DMS53 treated with DMSO at 0.1 percent for 48 hours (cell line): ENCODE data around the gene RAP1GAP.

Experiments used
- DNase-seq: peaks from one replicate; lab custom pipeline; 2025; ENCODE audit not compliant: unreplicated experiment; lab: John Stamatoyannopoulos, UW

The RAP1GAP gene

DNA sequence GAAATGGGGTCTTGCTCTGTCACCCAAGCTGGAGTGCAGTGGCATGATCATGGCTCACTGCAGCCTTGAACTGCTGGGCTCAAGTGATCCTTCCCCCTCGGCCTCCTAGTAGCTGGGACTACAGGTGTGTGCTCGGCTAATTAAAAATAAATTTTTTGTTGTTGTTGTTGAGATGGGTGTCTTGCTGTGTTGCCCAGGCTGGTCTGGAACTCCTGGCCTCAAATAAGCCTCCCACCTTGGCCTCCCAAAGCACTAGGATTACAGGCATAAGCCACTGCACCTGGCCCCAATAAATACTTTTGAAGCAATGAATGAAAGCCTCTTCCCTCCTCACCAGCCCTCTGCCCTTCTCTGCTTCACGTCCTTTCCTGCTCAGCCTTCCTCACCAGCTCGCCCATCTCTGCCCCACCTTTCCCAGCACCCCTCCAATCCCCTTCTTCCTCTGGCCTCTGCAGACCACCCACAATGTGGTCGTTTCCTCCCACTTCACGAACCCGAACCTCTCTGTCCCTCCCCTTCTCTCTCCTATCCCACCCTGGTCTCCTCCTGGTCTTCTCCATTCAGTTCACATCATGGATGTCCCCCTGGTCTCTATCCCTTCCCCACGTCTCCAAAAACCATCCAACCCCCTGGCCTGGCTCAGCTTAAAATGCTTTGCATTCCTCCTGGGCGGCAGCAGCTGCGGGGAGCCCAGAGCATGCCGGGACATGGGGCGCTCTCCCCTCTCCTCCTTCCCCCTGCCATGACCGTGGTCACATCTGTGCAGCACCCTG is 38.4 kb downstream of the RAP1GAP start:
- DNase-seq: no peak

DNA sequence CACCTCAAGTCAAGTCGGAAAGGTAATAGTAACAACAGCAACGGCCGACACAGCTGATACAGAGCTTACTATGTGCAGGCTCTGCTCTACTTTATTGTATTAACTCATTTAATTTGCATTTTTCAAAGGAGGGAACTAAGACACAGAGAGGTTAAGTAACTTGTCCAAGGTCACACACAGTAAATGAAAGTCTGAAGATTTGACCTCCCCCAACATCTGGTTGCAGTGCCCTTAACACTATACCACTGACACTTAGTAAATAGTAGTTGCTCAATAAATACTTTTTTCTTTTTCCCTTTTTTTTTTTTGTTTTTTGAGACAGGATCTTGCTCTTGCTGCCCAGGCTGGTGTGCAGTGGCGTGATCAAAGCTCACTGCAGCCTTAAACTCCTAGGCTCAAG is 39.2 kb downstream of the RAP1GAP start:
- DNase-seq: no peak

DNA sequence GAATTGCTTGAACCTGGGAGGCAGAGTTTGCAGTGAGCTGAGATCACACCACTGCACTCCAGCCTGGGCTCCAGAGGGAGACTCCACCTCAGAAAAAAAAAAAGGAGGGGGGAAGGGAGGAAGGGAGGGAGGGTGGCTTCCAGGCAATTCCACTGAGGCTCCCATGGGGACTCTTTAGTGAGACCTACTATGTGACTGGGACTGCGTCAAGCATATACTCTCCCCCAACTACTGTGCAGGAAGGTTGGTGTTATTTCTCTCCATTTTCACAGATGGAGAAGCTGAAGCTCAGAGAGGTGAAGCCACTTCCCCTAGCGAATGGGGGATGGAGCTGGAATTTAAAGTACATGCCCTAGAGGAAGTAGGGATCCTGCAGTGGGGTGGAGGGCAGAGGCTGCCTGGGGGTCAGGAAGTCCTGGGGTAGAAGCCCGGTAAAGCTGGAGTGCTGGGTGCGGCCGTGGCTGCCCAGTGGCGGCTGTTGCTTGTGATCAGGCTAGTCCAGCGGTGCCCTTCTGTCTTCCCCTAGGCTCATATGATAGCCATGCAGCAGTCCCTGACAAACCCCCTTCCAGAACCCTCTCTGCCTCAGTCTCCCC is 40.3 kb downstream of the RAP1GAP start:
- no peak for DNase-seq

DNA sequence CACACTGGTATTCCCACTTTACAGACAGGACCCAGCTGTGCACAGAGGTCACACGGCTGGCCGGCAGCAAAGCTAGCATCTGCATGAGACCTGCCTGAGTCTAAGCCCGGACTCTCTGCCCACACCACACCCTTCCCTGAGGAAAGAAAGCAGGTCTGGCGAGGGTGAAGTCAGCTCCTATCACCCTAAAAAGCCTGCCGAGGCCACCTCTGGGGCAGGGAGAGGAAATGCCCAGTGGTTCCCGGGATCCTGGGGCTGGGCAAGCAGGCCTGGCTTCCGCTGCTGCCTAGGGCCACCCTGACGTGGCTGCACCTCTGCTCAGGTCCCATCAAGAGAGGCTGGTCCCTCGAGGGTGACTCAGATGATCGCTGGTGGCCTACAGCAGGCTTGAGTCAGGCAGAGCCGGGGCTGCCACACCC is 42.2 kb downstream of the RAP1GAP start:
- no peak for DNase-seq

DNA sequence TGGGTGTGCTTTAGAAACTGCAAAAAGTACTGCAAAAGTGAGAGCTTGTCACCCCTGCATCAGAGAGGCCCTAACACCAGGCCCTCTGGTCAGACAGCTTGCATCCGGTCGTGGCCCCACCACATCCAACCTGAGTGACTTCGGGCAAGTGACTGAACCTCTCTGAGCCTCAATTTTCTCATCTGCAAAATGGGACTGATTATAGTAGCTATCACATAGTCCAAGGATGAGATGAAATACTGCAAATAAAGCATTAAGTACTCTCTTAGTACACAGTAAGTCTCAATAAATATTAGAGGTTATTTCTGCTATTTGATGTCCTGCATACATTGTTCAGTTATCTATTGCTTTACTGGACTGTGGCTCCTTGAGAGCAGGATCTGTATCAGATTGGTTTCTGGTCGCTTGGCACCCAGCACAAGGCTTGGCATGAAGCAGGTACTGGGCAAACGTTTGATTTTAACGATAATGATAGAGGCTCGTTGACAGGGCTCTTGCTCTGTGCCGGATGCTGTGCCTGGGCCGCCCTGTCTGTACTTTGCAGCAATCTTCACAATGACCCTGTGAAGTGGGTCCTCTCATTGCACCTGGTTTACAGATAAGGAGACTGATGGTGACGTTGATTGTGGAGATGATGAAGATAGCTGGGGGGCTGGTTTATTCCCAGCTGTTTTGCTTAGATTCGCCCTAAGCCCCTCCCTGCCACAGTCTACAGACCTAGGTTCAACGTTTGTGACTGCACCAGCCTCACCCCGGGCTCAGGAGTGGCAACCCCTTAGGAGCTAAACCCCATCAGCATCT is 43.6 kb downstream of the RAP1GAP start:
- no peak for DNase-seq

DNA sequence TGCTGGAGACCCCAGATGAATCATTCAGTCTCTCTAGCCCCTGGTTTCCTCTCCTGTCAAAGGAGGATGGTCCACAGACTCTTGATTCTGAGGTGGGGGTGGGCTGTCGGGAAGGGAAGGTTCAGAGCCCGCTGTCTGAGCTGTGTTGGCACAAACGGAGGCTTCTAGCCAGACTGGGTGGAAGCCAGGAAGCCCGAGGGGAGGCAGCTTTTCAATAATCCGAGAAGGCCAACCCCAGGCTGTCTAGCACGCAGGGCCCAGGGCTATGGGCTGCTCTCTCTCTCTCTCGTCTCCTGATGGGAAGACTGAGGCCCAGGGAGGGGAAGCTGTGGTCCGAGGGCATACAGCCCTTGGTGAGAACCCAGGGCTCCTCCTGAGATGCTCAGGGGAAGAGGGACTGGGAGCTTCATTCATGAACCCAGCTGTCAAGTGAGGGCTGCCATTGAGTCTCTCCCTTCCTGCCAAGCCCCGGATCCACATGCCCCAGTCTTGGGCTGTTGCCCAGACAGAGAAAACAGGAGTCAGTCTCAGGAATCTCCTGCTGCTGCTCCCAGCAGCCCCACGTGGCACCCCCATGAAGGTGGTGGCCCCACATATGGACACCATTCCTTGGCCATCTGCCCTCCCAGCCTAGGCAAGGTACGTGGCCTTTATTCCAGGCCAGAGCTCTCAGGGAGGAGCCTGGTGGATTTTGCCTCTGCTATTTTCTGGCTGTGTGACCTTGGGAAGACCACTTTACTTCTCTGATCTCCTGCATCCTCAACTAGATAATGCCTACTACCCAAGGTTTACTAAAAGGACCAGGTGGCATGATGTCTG is 44.4 kb downstream of the RAP1GAP start:
- DNase-seq: no peak

DNA sequence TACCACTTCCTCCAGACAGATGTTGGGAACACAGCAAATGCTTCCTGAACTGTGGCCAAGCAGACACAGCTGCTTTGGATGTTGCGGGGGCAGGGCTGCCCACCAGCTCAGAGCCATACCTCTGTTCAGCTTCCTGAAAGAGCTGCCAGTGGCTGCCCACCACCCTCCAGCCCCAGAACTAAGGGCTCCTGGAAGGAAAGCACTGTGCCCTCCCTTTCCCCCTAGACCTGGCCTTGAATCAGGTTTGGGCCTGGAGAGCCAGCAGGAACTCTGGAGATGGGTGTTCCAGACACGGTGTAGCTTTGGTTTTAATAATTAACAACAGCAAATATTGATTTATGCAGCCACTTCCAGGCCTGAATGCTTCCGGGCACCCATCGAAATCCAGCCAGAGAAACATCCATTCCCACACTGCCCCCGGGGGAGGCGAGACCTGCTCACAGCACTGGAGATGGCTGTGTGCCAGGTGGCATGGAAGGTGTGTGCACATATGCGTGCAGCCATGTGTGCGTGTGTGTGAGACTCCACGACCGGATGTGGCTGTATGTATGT is 45.7 kb downstream of the RAP1GAP start:
- peak; percentile 94 for DNase-seq

DNA sequence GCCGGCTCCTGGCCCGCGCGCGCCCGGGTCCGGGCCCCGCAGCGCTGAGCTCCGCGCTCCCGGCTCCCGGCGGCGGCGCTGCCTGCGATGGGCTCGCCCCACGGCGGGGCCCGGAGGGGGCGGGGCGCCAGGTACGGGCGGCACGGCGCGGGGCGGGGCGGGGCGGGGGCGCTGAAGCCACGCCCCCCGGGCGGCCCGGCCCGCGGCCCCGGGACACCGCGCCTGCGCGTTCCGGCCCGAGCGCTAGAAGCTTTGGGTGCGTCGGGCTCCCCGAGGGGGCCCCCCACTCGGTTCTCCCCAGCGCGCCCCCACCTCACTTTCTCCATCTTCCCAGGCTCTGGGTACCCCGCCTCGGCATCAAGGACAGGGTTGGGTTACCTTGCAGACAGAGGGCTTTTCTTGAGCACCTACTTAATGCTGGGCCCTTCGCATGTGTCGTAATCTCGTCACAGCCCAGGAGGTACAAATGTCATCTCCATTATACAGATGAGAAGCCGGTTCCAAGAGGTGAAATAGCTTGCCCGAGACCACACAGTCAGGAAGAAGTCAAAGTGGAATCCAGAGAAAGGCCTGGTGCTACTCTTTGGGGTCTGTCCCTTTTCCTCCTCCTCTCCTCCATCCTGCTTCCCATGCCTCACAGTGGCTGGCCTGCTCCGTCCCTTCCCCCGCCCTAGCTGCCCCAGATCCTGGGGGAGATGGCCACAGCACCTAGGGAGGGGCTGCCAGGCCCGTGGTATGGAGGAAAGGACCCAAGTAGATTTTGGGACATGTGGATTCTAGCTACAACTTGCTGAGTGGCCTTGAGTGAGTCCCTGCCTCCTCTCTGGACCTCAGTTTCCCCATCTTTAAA is 46.5 kb downstream of the RAP1GAP start:
- DNase-seq: peak; percentile 19

DNA sequence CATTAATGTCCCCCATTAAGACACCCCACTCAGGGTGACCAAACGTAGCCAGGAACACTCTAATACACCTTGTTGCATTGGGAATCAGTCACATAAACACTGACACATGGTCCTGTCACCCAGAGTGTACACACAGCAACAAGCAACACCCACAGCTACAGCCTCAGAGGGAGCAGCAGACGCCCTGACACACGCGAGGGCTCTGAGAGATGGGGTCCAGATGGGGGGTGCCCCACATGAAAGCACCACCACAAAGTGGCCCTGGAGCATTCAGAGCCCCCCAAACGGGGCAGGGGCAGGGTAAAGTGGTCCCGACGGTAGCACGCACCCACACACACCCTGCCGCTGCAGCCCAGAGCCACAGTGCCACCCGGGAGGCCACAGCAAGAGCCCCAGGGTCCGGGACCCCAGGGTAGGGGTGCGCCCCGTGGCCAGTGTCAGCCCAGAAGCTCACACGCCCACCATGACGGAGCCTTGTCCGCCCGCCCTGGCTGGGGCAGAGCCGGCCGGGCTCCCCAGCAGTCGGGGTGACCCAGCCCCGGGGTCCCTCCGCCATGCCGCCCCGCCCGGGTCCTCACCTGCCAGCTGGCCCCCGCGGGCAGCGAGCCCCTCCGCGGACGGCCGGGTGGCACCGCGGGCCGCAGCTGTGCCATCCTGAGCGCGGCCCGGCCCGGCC is 47.3 kb downstream of the RAP1GAP start:
- no peak for DNase-seq

DNA sequence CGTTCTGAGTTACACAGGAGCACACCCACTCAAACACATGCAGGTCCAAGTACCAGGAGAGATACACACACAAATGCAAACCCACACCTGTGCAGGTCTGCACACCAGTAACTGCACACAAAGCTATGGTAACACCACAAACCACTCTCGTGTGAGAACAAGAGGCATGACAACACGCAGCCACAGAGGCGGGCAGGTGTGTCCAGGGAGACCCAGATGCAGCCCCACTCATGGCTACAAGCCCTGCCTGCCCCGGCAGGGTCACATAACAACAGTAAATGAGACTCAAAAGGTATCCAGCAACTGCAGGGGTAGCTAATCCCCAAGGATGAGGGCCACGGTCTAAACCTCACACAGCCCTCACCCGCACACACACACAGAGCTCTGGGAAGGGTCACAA is 48.1 kb downstream of the RAP1GAP start:
- no peak for DNase-seq

DNA sequence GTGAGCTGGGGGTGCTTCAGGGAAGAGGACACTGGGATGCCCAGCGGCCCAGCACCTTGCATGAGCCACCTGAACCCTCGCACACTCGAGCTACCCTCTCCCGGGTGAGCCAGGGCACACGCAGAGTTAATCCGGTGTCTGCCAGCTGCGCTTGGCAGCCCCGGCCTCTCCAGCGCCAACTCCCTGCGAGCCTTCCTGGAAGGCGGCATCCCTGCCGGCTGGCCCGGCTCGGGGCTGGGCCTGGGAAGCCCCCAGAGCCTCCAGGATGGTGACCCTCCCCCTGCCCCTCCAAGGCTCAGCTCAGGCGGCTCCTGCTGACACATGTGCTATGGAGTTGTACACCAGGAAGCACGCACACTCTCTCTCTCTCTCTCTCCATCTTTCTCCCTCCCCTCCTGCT is 48.7 kb downstream of the RAP1GAP start:
- DNase-seq: no peak

DNA sequence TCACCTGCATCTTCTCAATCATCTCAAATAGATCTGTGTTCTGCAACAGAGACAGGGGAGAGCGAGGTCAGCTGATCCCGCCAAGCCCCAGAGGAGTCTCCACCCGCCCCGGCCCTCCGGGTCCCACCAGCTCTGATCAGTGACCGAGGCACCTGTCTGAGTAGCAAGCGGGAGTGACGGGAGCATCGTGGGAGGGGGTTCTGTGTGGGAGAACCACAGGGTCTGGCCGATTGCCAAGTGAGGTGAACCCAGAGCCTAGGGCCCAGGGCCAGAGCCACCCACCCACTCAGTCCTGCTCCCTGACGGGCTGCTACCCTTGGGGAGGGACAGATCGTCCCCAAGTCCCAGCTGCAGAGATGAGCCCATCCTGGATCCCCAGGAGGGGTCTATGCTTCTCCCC is 49.1 kb downstream of the RAP1GAP start:
- DNase-seq: no peak

DNA sequence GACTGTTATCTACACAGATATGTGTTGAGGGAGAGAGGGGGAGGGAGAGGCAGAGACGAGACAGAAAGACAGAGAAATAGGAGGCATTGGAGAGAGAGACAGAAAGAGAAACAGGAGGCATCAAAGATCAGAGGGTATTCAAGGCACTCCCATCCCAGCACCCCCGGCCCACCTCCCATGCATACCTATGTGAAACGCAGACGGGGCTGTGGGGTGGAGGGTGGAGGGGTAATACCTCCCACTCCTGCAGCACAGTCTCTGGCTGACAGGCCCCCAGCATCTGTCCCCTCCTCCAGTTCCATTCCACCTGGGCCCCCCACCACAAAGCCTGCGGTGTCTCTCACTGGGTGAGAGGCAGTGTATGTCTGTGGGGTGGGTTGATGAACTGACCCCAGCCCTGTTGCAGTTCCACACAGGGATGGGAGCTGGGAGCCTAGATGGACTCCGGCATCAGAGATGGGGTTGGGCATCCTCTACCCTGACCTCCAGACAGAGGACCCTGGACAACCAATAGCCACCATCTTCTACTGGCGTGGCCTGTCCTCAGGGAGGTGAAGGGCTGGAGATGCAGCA is 49.7 kb downstream of the RAP1GAP start:
- DNase-seq: no peak

DNA sequence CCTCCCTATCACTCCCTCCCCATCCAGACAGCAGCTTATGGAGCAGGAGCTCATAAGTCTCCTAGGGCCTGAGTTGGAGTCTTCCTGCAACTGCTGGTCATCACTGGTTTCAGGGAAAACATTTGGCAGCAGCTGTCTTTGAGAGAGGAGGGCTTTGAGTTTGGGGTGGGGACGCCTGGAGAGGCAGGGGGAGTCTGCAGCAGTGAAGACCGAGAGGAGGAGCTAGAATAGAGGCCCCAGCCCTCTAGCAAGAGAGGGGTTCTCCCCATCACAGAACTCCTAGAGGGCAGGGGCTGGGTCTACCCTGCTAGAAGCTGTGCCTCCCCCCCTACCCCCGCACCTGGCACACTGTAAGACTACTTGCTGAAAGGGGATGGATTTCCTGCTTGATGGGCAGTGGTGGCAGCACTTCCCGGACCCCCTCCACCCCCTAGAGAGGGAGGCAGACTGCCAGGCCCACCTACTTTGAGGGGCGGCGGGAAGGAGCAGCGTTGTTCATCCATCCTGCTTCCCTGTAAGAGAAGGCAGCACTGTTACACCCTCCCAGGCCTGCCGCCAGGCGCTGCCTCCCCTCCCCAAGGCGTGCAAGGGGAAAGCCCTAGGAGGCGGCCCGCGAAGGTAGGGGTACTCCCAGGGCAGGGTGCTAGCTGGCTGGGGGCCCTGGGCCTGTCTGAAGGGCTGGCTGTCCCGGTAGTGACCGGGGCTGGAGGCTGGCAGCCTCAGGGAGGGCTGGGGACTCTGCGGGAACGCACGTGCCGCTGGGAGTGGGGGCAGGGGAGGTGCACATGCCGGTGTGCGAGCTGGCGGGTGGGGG is 50.4 kb downstream of the RAP1GAP start:
- DNase-seq: no peak

DNA sequence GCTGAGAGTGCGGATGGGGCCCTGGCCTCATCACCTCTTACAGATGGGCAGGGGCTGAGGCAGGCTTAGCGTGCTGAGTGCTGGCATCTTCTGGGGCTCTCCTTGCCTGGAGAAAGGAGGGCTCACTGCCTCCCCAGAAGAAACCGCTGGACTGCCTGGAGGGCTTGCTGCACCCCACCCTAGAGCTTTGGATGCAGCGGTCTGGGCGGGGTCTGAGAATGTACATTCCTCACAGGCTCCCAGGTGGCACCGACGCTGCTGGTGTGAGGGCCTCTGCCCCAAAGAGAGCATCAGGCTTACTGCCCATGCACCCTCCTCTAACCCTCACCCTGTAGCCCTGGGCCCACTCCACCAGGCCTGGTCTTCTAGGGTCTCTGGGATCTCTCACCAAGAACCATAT is 51.1 kb downstream of the RAP1GAP start:
- no peak for DNase-seq

DNA sequence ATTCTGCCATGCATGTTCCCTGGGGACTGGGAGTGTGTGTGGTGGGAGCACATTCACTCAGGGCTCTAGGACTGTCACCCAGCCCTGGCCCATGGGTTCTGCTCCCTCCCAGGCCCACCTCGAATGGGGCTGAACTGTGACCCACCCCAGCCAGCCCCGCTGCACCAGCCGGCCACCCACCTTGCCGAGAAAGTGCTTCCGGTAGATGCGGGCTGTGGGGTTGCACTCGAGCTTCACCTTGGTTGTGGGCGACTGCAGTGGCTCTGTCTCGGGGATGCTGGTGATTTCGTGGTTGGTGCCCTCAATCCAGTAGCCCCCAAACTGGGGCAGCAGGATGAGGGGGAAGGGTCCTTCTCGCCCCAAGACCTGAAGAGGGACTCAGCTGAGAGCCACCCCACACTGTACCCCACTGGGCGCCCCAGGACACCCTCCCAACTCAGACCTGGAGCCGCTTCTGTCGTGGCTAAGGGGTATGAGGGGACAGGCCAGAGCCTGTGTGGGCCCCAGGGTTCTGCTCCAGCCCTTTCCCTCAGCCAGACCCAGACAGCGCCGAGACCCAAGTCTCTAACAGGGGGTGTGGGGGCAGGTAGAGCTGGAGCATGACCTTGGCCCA is 51.9 kb downstream of the RAP1GAP start:
- no peak for DNase-seq

DNA sequence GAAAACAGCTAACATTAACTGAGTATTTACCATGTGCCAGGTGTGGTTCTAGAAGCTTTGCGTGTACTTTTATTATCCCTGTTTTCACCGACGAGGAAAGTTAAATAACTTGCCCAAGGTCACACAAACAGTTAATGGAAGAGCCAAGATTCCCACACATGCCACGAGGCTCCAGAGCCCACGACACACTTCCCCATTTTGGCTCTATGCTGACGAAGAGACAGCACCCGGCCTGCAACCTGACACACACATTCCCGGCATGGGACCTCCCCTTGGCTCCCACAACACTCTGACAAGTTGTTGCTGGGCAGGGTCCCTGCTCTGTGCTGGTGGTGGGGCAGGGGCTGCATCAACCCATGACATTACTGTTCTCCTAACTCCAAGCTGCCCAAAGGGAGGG is 52.8 kb downstream of the RAP1GAP start:
- no peak for DNase-seq
